B cell (primary cell): Measurements from ENCODE around the gene ACP5. TPM values are rescaled to one million over a fixed set of nuclear protein-coding genes. Genes with fewer than 3 reads are reported as not detected.

Experiments used
- ATAC-seq: fragments of 200-7000 bp; cut with Tn5 transposase; one replicate; pipeline ENCODE4 v1.10.0; 2021; ENCODE audit warnings: low read depth, mild to moderate bottlenecking, moderate number of reproducible peaks, moderate library complexity
- CTCF ChIA-PET: fragments of 350-600 bp; sonication (Branson Sonifier 250); formaldehyde crosslinking; loops from one replicate; lab custom pipeline; 2021; ENCODE audit warnings: antibody characterized with exemption, inconsistent platforms; lab: Charles Lee
- POLR2A ChIA-PET: fragments of 350-600 bp; sonication (Branson Sonifier 250); formaldehyde crosslinking; loops from one replicate; lab custom pipeline; 2021; ENCODE audit warnings: antibody characterized with exemption; lab: Charles Lee
- DNase-seq: peaks from one replicate; pipeline ENCODE4 v3.0.0; 2013
- H2AFZ ChIP-seq: 2 replicates; pipeline ENCODE4 v1.6.1; 2012; ENCODE audit warnings: mild to moderate bottlenecking, low read depth, low read length; ENCODE audit not compliant: insufficient read depth, poor library complexity, severe bottlenecking
- H3K27ac ChIP-seq, 2 donors: 1 replicate in 1 of 2; 2 replicates in 1 of 2; pipeline ENCODE4 v1.5.1; 2012 to 2013; ENCODE audit warnings: low read length in 2 of 2, mild to moderate bottlenecking in 2 of 2, moderate library complexity in 1 of 2
- H3K27me3 ChIP-seq, 4 experiments: fragments of 200-600 bp in 1 of 4; sonication (generic) in 1 of 4; replicated peaks in 1 of 4; 1 replicate in 2 of 4; 2 replicates in 2 of 4; pipeline versions ENCODE4 v1.6.1 to v1.7.0; 2013 to 2016; ENCODE audit warnings: low read length in 3 of 4, mild to moderate bottlenecking in 2 of 4, mixed read lengths in 1 of 4, moderate library complexity in 1 of 4; ENCODE audit not compliant: insufficient read depth in 4 of 4, control insufficient read depth in 3 of 4; ENCODE audit errors: control extremely low read depth in 1 of 4
- H3K36me3 ChIP-seq, 2 experiments: replicated peaks in 1 of 2; 1 replicate in 1 of 2; 2 replicates in 1 of 2; pipeline versions ENCODE4 v1.6.1 to v1.7.1; 2013; ENCODE audit warnings: low read length in 1 of 2; ENCODE audit not compliant: insufficient read depth in 2 of 2, control insufficient read depth in 1 of 2; ENCODE audit errors: control extremely low read depth in 1 of 2, extremely low read depth in 1 of 2
- H3K4me1 ChIP-seq, 2 donors: fragments of 200-600 bp in 1 of 2; sonication (generic) in 1 of 2; 1 replicate in 1 of 2; 2 replicates in 1 of 2; pipeline versions ENCODE4 v1.5.1 to v1.6.1; 2013 to 2017; ENCODE audit warnings: low read length in 2 of 2; ENCODE audit not compliant: control insufficient read depth in 2 of 2, insufficient read depth in 2 of 2
- H3K4me2 ChIP-seq: replicated peaks from 2 replicates; pipeline ENCODE3; 2012; ENCODE audit warnings: mild to moderate bottlenecking, low read depth, low read length; ENCODE audit not compliant: poor library complexity, severe bottlenecking
- H3K4me3 ChIP-seq, 5 experiments: fragments of 200-600 bp in 1 of 5; sonication (generic) in 1 of 5; 1 replicate in 3 of 5; 2 replicates in 2 of 5; pipeline versions ENCODE4 v1.5.1 to v1.7.0; 2011 to 2016; ENCODE audit warnings: low read length in 4 of 5, mild to moderate bottlenecking in 4 of 5, low read depth in 2 of 5, control low read depth in 1 of 5, moderate library complexity in 1 of 5; ENCODE audit not compliant: insufficient read depth in 1 of 5; ENCODE audit errors: control extremely low read depth in 1 of 5, extremely low read depth in 1 of 5
- H3K79me2 ChIP-seq: fragments of 200-600 bp; sonication (generic); one replicate; pipeline ENCODE4 v1.6.0; 2016; ENCODE audit warnings: low read length; ENCODE audit not compliant: control insufficient read depth, insufficient read depth
- H3K9ac ChIP-seq: fragments of 200-600 bp; sonication (generic); 2 replicates; pipeline ENCODE4 v1.6.1; 2017; ENCODE audit warnings: mild to moderate bottlenecking, low read length, moderate library complexity
- H3K9me3 ChIP-seq, 3 donors: one replicate each; pipeline versions ENCODE4 v1.6.1 to v1.7.1; 2013; ENCODE audit warnings: low read length in 2 of 3; ENCODE audit not compliant: control insufficient read depth in 2 of 3, insufficient read depth in 1 of 3; ENCODE audit errors: control extremely low read depth in 1 of 3
- H4K20me1 ChIP-seq: 2 replicates; pipeline ENCODE4 v1.6.0; 2012; ENCODE audit warnings: mild to moderate bottlenecking, low read length; ENCODE audit not compliant: insufficient read depth, control insufficient read depth, poor library complexity, severe bottlenecking
- H3K27ac Mint-ChIP-seq: one replicate; pipeline ENCODE4 v1.8.0; 2021; ENCODE audit warnings: mixed read lengths
- H3K27me3 Mint-ChIP-seq: one replicate; pipeline ENCODE4 v1.8.0; 2021; ENCODE audit warnings: mixed read lengths
- H3K4me1 Mint-ChIP-seq: one replicate; pipeline ENCODE4 v1.8.0; 2021; ENCODE audit warnings: mixed read lengths
- H3K4me3 Mint-ChIP-seq: one replicate; pipeline ENCODE4 v1.8.0; 2021; ENCODE audit warnings: mixed read lengths
- H3K9me3 Mint-ChIP-seq: one replicate; pipeline ENCODE4 v1.8.0; 2022; ENCODE audit warnings: mixed read lengths; ENCODE audit not compliant: insufficient read depth
- EZH2 ChIP-seq: IDR thresholded peaks from 2 replicates; pipeline ENCODE4 v1.6.1; 2012; ENCODE audit warnings: borderline replicate concordance, low read depth, mild to moderate bottlenecking, moderate library complexity, low read length; ENCODE audit not compliant: insufficient read depth, poor library complexity, severe bottlenecking
- WGBS: methylation state at CpG from one replicate; pipeline ENCODE4 v1.1.5; 2013; ENCODE audit warnings: missing lambda C conversion rate; ENCODE audit not compliant: insufficient coverage; 5-methylcytosine and 5-hydroxymethylcytosine counted together
- intact Hi-C: fragments of 100-400 bp; cut with micrococcal nuclease; formaldehyde crosslinking; loops from one replicate; pipeline ENCODE4 v1.10.0; 2022
- polyA plus RNA-seq: library from polyadenylated mRNA; depleted of rRNA; stranded (reverse); fragments of >200 nt; gene quantifications from 2 replicates; pipeline ENCODE4 v1.2.3, GENCODE V29; 2012
- total RNA-seq, 2 donors: library from RNA; stranded (reverse); fragments of 120-200 nt in 1 of 2; gene quantifications; 1 replicate in 1 of 2; 2 replicates in 1 of 2; pipeline versions ENCODE4 v1.2.3 to v1.2.4, GENCODE V29; 2013 to 2022
- TF ChIP-seq, protein P1 (sequence below): fragments of 200-600 bp; IDR thresholded peaks from one replicate; pipeline ENCODE4 v1.8.0; 2022; ENCODE audit warnings: antibody characterized with exemption, mild to moderate bottlenecking

The ACP5 gene
- total and polyA plus RNA-seq, 2 donors (not counting 1 experiment from before 2014, with no cell fraction given) = 151 to 169 TPM

DNA sequence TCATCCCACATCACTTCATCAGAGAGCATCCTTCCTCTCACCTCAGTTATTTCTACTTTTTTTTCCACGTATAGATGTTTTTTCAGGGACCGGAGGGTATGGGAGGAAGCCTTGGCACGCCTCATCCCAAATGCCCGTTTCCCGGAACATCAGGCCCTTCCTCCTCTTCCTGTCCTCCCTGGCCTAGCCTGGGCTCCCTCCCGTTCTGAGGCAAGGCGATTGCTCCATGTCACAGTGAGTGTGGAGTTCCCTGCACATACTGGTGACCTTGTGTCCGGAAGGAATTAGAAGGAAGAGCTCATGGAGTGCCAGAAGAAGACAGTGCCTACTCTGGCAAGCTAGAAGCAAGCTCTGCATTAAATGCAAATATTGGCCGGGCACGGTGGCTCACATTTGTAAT lies 18.7 kb upstream of the ACP5 start:
- H3K4me1 Mint-ChIP-seq = peaks cover 28% of the 10 kb centered on the region
- DNase-seq = no peak
- no peak for ATAC-seq
- Histone ChIP-seq H3K79me2 (peaks cover 30% of the 10 kb centered on the region), H4K20me1 (no peaks in the 10 kb centered on the region), H3K9me3 (no peaks in the 10 kb centered on the region), H3K36me3 (no peaks in the 10 kb centered on the region), H3K4me3 (no peak overlapping the region), H3K4me1 (peaks cover 14 to 27% of the 10 kb centered on the region in 2 donors), H3K9ac (no peak overlapping the region), H3K27ac (no peak overlapping the region), H3K4me2 (no peak overlapping the region), H3K27me3 (no peaks in the 10 kb centered on the region), H2AFZ (no peak overlapping the region)
- H3K27ac Mint-ChIP-seq = peak overlapping the region; percentile 56
- intact Hi-C loops = loop anchor here (2.0 kb wide), 2 partner anchors 67 to 171 kb away; partner anchors contain the start of genes ECSIT and ZNF441
- 97% methylated on average over 5 of the region's 10 CpGs for WGBS
- H3K9me3 Mint-ChIP-seq = no peaks in the 10 kb centered on the region
- no peaks in the 10 kb centered on the region for H3K27me3 Mint-ChIP-seq
- ChIA-PET POLR2A (interaction anchor here (0.6 kb wide), 1 partner anchor 23 kb away, joined by 3 read pairs; no protein-coding TSS in a partner anchor), CTCF (interaction anchor here (0.6 to 0.8 kb wide), 3 partner anchors 8 to 104 kb away, joined by 3 read pairs; no protein-coding TSS in a partner anchor)
- no peak for TF ChIP-seq EZH2
- TF ChIP-seq, protein P1, sequence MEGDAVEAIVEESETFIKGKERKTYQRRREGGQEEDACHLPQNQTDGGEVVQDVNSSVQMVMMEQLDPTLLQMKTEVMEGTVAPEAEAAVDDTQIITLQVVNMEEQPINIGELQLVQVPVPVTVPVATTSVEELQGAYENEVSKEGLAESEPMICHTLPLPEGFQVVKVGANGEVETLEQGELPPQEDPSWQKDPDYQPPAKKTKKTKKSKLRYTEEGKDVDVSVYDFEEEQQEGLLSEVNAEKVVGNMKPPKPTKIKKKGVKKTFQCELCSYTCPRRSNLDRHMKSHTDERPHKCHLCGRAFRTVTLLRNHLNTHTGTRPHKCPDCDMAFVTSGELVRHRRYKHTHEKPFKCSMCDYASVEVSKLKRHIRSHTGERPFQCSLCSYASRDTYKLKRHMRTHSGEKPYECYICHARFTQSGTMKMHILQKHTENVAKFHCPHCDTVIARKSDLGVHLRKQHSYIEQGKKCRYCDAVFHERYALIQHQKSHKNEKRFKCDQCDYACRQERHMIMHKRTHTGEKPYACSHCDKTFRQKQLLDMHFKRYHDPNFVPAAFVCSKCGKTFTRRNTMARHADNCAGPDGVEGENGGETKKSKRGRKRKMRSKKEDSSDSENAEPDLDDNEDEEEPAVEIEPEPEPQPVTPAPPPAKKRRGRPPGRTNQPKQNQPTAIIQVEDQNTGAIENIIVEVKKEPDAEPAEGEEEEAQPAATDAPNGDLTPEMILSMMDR = no peak
- peak overlapping the region; percentile 95 for H3K4me3 Mint-ChIP-seq

GRCh38 chr19:11594084-11594483 lies 16.6 kb upstream of the ACP5 start:
- H3K4me1 ChIP-seq = peaks cover 6 to 19% of the 10 kb centered on the region in 2 donors
- intact Hi-C loops = no loop called here
- no peaks in the 10 kb centered on the region for H3K27me3 ChIP-seq
- no peak overlapping the region for H3K4me2 ChIP-seq
- H3K27ac ChIP-seq = no peak overlapping the region
- peaks cover 17% of the 10 kb centered on the region for H3K79me2 ChIP-seq
- Mint-ChIP-seq H3K4me3 (no peak overlapping the region), H3K4me1 (peaks cover 16% of the 10 kb centered on the region), H3K9me3 (no peaks in the 10 kb centered on the region), H3K27ac (no peak overlapping the region), H3K27me3 (no peaks in the 10 kb centered on the region)
- no peak overlapping the region for H2AFZ ChIP-seq
- POLR2A ChIA-PET = interaction anchor here (0.6 to 1.8 kb wide), 2 partner anchors 15 to 28 kb away, joined by 4 to 5 read pairs; no protein-coding TSS in a partner anchor
- no peak overlapping the region for H3K9ac ChIP-seq
- no peak overlapping the region for H3K4me3 ChIP-seq
- ATAC-seq (no peak), DNase-seq (no peak)
- CTCF ChIA-PET = interaction anchor here (0.7 to 15.6 kb wide), 6 partner anchors 20 to 289 kb away, joined by 3 to 289 read pairs (median 4); partner anchors contain the start of gene ELOF1
- WGBS = no CpG with 5 or more reads among the region's 4 CpGs
- no peak for TF ChIP-seq EZH2
- TF ChIP-seq, protein P1 = no peak
- no peaks in the 10 kb centered on the region for H3K9me3 ChIP-seq
- H4K20me1 ChIP-seq = no peaks in the 10 kb centered on the region
- H3K36me3 ChIP-seq = no peaks in the 10 kb centered on the region
